GM20000 (cell line): ENCODE results near the gene CCRL2.
"Not testable (repeated sequence)": the region's sequence is repeated elsewhere in the genome, so short reads cannot be mapped to it uniquely, and the experiment has no call there.

Experiments used
- DNase-seq: peaks from one replicate; pipeline ENCODE4 v3.0.0; 2012; ENCODE audit warnings: low spot score
- CTCF ChIP-seq: IDR thresholded peaks from 2 replicates; pipeline ENCODE4 v1.5.1; 2012; ENCODE audit warnings: mild to moderate bottlenecking, control low read depth; ENCODE audit errors: extremely low read depth, missing control alignments

CCRL2 gene

GRCh38 chr3:46427916-46428833, 21.1 kb downstream of the CCRL2 start:
- no peak for DNase-seq
- no peak for TF ChIP-seq CTCF

DNA sequence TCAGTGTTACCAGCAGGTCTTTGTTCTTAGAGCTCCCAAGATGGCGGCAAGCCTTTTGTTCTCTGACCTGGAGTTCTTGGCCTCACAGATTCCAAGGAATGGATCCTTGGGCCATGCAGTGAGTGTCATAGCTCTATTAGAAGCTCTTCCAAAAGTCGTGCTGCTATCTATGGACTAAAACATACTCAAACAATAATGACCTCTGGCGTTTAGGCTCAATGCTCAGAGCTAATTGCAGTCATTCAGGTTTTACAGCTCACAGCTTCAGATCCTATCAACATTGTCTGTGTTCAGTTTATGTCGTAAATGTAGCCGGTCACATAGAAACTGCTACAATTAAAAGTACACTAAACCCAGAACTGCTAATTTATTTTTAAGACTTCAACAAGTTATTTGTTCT, 22.2 kb downstream of the CCRL2 start:
- no peak for TF ChIP-seq CTCF
- no peak for DNase-seq

- TF ChIP-seq CTCF, result no peak
- DNase-seq, result no peak
Observed at GRCh38 chr3:46429671-46430070, 22.6 kb downstream of the CCRL2 start.

DNA sequence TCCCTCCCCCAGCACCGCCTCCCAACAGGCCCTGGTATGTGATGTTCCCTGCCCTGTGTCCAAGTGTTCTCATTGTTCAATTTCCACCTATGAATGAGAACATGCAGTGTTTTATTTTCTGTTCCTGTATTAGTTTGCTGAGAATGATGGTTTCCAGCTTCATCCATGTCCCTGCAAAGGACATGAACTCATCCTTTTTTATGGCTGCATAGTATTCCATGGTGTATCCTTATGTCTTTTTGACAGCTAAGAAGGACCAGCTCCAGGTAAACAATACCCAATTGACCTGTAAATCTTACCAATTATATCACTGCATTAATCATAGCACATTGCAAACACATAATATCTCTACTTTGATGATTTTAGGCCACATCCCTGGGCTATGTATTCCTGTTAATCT, 23.8 kb downstream of the CCRL2 start:
- DNase-seq, result not testable (repeated sequence)

DNA sequence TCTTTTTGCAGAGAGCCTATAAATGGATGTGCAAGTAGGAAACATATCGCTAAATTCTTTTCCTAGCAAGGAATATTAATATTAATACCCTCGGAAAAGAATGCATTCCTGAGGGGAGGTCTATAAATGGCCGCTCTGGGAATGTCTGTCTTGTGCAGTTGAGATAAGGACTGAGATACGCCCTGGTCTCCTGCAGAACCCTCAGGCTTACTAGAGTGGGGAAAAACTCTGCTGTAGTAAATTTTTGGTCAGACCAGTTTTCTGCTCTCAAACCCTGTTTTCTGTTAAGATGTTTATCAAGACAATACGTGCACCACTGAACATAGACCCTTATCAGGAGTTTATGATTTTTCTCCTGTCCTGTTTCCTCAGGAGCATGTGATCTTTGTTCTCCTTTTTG, 24.8 kb downstream of the CCRL2 start:
- not testable (repeated sequence) for DNase-seq

GRCh38 chr3:46433118-46433517, 26.1 kb downstream of the CCRL2 start:
- not testable (repeated sequence) for DNase-seq

DNA sequence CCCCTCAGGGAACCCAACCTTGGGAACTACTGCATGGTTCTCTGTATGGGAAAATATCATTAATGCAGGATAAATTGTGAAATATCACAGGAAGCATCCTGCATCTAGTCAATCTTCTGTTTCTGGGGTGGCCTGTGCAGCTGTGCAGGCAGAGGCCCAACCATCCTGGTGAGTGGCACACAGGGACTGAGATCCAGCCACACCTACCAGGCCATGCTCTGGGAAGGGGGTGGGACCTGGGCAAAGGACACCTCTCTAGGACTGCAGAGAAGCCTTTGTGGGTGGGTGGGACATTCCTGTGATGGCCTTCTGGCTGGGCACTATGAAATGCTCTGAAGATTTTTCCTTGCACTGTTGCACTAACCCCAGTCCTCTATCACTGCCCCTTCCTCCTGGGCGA, 26.8 kb downstream of the CCRL2 start:
- no peak for TF ChIP-seq CTCF
- no peak for DNase-seq

- no peak for DNase-seq
- no peak for TF ChIP-seq CTCF
Observed at GRCh38 chr3:46435081-46435726, 28.1 kb downstream of the CCRL2 start.

GRCh38 chr3:46438831-46439230, 31.8 kb downstream of the CCRL2 start:
- no peak for TF ChIP-seq CTCF
- no peak for DNase-seq
